ENCODE results near the gene RAB22A.

Gene RAB22A

GRCh38 chr20:58305061-58305460, 4.5 kb upstream of the RAB22A start:
- DNase-seq: no peak

- DNase-seq: no peak
These were observed 2.9 kb upstream of the RAB22A start for GRCh38 chr20:58306421-58307261.

GRCh38 chr20:58307270-58307669, 2.2 kb upstream of the RAB22A start:
- DNase-seq: no peak

- no peak for DNase-seq
These were observed 1.2 kb upstream of the RAB22A start for GRCh38 chr20:58308290-58308679.

- peak in 1 of 2 experiments; percentile 37 for DNase-seq
These were observed 611 bp upstream of the RAB22A start for GRCh38 chr20:58308680-58309527.

- DNase-seq: no peak
These were observed 822 bp downstream of the RAB22A start for GRCh38 chr20:58310291-58310782.

- DNase-seq: no peak
These were observed 3.3 kb downstream of the RAB22A start for GRCh38 chr20:58312836-58313235.

- no peak for DNase-seq
These were observed 3.9 kb downstream of the RAB22A start for GRCh38 chr20:58313396-58313795.

GRCh38 chr20:58321205-58321604, 11.7 kb downstream of the RAB22A start:
- DNase-seq: no peak

GRCh38 chr20:58322083-58322482, 12.6 kb downstream of the RAB22A start:
- no peak for DNase-seq

- no peak for DNase-seq
These were observed 16.4 kb downstream of the RAB22A start for GRCh38 chr20:58325912-58326311.

- DNase-seq: no peak
These were observed 17.7 kb downstream of the RAB22A start for GRCh38 chr20:58327211-58327610.

- no peak for DNase-seq
These were observed 19.3 kb downstream of the RAB22A start for GRCh38 chr20:58328836-58329235.

GRCh38 chr20:58329711-58330110, 20.2 kb downstream of the RAB22A start:
- no peak for DNase-seq

GRCh38 chr20:58330249-58330648, 20.7 kb downstream of the RAB22A start:
- no peak for DNase-seq

GRCh38 chr20:58330687-58331086, 21.2 kb downstream of the RAB22A start:
- no peak for DNase-seq

- DNase-seq: no peak
These were observed 22.5 kb downstream of the RAB22A start for GRCh38 chr20:58331961-58332551.

- no peak for DNase-seq
These were observed 30.2 kb downstream of the RAB22A start for GRCh38 chr20:58339741-58340140.

- DNase-seq: no peak
These were observed 30.6 kb downstream of the RAB22A start for GRCh38 chr20:58340151-58340550.

GRCh38 chr20:58340853-58341252, 31.3 kb downstream of the RAB22A start:
- no peak for DNase-seq

- DNase-seq: no peak
These were observed 32.8 kb downstream of the RAB22A start for GRCh38 chr20:58342104-58342945.

GRCh38 chr20:58344741-58345140, 35.2 kb downstream of the RAB22A start:
- DNase-seq: no peak

Measured in NCI-H524 (cell line).